ENCODE data around the gene BMPER. TPM values are rescaled to one million over a fixed set of nuclear protein-coding genes. Genes with fewer than 3 reads are reported as not detected.

The BMPER gene
- total and polyA plus RNA-seq, 7 experiments from 2014 or later = 0.37 to 0.81 (median 0.44) TPM; not detected in 4

DNA sequence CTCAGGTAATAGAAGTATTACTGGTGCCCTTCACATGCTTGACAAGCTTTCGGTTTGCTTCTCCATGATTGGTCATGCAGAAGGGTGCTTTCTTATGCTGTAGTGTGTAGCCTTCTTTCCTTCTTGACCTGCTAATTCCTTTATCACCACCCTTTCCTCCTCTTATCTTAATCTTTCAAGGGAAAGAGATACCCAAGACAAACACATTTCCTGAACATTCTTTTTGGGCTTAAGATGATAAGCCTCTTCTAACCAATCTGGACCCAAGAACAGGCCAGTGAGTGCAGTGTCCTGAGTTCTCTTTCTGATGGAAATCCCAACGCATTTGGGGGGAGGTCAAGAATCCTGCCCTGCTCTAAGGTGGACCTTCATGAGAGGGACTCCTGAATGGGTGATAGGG is 33.8 kb downstream of the BMPER start:
- Mint-ChIP-seq H3K27ac (no peak overlapping the region), H3K4me1 (no peaks in the 10 kb centered on the region), H3K9me3 (no peaks in the 10 kb centered on the region), H3K36me3 (no peaks in the 10 kb centered on the region), H3K27me3 (peaks cover 0 to 22% (median 13%) of the 10 kb centered on the region in 5 donors), H3K4me3 (no peak overlapping the region)
- Histone ChIP-seq H3K9me3 (ENCODE audit: control insufficient read depth in 2 of 3, low read length in 3 of 3) (no peaks in the 10 kb centered on the region), H3K4me3 (ENCODE audit: low read length) (no peak overlapping the region), H3K4me1 (ENCODE audit: control insufficient read depth in 2 of 2, insufficient read depth in 2 of 2, low read length in 2 of 2) (no peaks in the 10 kb centered on the region), H3K27ac (ENCODE audit: low read depth, low read length) (no peak overlapping the region), H3K27me3 (ENCODE audit: control insufficient read depth in 2 of 2, insufficient read depth in 2 of 2, low read length in 2 of 2) (no peaks in the 10 kb centered on the region), H3K36me3 (ENCODE audit: control insufficient read depth in 2 of 3, insufficient read depth in 3 of 3, low read length in 3 of 3) (no peaks in the 10 kb centered on the region)
- intact Hi-C loops (cut with micrococcal nuclease) = loop anchor here in 1 of 2 donors (10.0 kb wide), 1 partner anchor 1244 kb away; no protein-coding TSS in a partner anchor
- ChIA-PET POLR2A (no interaction called here), CTCF (no interaction called here)
- DNase-seq (no peak), ATAC-seq (no peak)

- intact Hi-C loops (cut with micrococcal nuclease) = no loop called here
Observed at GRCh38 chr7:33940503-33940902, 35.2 kb downstream of the BMPER start.

GRCh38 chr7:33941418-33941817 is 36.1 kb downstream of the BMPER start:
- ChIA-PET CTCF (no interaction called here), POLR2A (no interaction called here)
- Histone ChIP-seq H3K27me3 (ENCODE audit: control insufficient read depth in 2 of 2, insufficient read depth in 2 of 2, low read length in 2 of 2) (no peaks in the 10 kb centered on the region), H3K4me3 (ENCODE audit: low read length) (no peak overlapping the region), H3K27ac (ENCODE audit: low read depth, low read length) (no peak overlapping the region), H3K36me3 (ENCODE audit: control insufficient read depth in 2 of 3, insufficient read depth in 3 of 3, low read length in 3 of 3) (no peaks in the 10 kb centered on the region), H3K4me1 (ENCODE audit: control insufficient read depth in 2 of 2, insufficient read depth in 2 of 2, low read length in 2 of 2) (no peaks in the 10 kb centered on the region), H3K9me3 (ENCODE audit: control insufficient read depth in 2 of 3, low read length in 3 of 3) (no peaks in the 10 kb centered on the region)
- Mint-ChIP-seq H3K27me3 (peaks cover 0 to 31% (median 19%) of the 10 kb centered on the region in 5 donors), H3K4me3 (no peak overlapping the region), H3K4me1 (no peaks in the 10 kb centered on the region), H3K36me3 (no peaks in the 10 kb centered on the region), H3K9me3 (peaks cover 0 to 1% (median 0%) of the 10 kb centered on the region in 11 donors), H3K27ac (no peak overlapping the region)
- intact Hi-C loops (cut with micrococcal nuclease) = no loop called here
- ATAC-seq (no peak), DNase-seq (no peak)

More at GRCh38 chr7:33940503-33940902, 35.2 kb downstream of the BMPER start:
- POLR2A ChIA-PET = interaction anchor here (0.5 kb wide), 1 partner anchor 1451 kb away, joined by 3 read pairs; no protein-coding TSS in a partner anchor
- H3K9me3 Mint-ChIP-seq = no peaks in the 10 kb centered on the region
- H3K4me3 Mint-ChIP-seq = no peak overlapping the region
- H3K4me1 Mint-ChIP-seq = no peaks in the 10 kb centered on the region
- peaks cover 0 to 24% (median 12%) of the 10 kb centered on the region in 5 donors for H3K27me3 Mint-ChIP-seq
- Histone ChIP-seq H3K36me3 (ENCODE audit: control insufficient read depth in 2 of 3, insufficient read depth in 3 of 3, low read length in 3 of 3) (no peaks in the 10 kb centered on the region), H3K4me1 (ENCODE audit: control insufficient read depth in 2 of 2, insufficient read depth in 2 of 2, low read length in 2 of 2) (no peaks in the 10 kb centered on the region), H3K4me3 (ENCODE audit: low read length) (no peak overlapping the region), H3K9me3 (ENCODE audit: control insufficient read depth in 2 of 3, low read length in 3 of 3) (no peaks in the 10 kb centered on the region), H3K27ac (ENCODE audit: low read depth, low read length) (no peak overlapping the region), H3K27me3 (ENCODE audit: control insufficient read depth in 2 of 2, insufficient read depth in 2 of 2, low read length in 2 of 2) (no peaks in the 10 kb centered on the region)
- DNase-seq = no peak
- no peak for ATAC-seq
- no peaks in the 10 kb centered on the region for H3K36me3 Mint-ChIP-seq
- CTCF ChIA-PET = no interaction called here
- H3K27ac Mint-ChIP-seq = no peak overlapping the region

DNA sequence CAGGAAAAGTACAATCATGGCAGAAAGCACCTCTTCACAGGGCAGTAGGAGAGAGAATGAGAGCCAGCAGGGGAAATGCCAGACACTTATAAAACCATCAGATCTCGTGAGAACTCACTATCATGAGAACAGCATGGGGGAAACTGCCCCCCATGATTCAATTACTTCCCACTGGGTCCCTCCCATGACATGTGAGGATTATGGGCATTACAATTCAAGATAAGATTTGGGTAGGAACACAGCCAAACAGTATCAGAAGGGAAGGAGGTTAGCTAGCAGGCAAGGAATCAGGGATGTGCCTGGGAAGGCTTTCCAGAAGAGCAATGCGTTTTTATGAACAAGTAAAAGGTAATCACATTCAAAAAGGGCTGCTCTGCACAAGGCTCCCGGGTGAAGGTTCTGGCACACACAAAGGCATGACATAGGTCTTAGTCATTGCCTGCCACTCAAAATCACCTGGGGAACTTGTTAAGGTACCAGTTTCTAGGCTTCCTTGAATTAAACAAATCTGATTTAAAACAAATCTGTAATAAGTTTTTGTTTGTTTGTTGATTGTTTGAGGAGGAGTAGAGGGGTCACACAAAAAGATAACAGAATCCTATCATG is 40.9 kb downstream of the BMPER start:
- no peaks in the 10 kb centered on the region for H3K4me1 ChIP-seq (ENCODE audit: control insufficient read depth in 2 of 2, insufficient read depth in 2 of 2, low read length in 2 of 2)
- no peak overlapping the region for H3K4me3 ChIP-seq (ENCODE audit: low read length)
- no peaks in the 10 kb centered on the region for H3K36me3 ChIP-seq (ENCODE audit: control insufficient read depth in 2 of 3, insufficient read depth in 3 of 3, low read length in 3 of 3)
- ATAC-seq = no peak
- H3K9me3 ChIP-seq (ENCODE audit: control insufficient read depth in 2 of 3, low read length in 3 of 3) = no peaks in the 10 kb centered on the region
- ChIA-PET POLR2A (no interaction called here), CTCF (no interaction called here)
- H3K27ac ChIP-seq (ENCODE audit: low read depth, low read length) = no peak overlapping the region
- H3K27me3 ChIP-seq (ENCODE audit: control insufficient read depth in 2 of 2, insufficient read depth in 2 of 2, low read length in 2 of 2) = no peaks in the 10 kb centered on the region
- H3K4me3 Mint-ChIP-seq = no peak overlapping the region
- no peak for DNase-seq
- intact Hi-C loops (cut with micrococcal nuclease) = no loop called here
- peaks cover 0 to 15% (median 8%) of the 10 kb centered on the region in 5 donors for H3K27me3 Mint-ChIP-seq
- no peaks in the 10 kb centered on the region for H3K36me3 Mint-ChIP-seq
- no peak overlapping the region for H3K27ac Mint-ChIP-seq
- no peaks in the 10 kb centered on the region for H3K4me1 Mint-ChIP-seq
- peaks cover 0 to 1% (median 0%) of the 10 kb centered on the region in 11 donors for H3K9me3 Mint-ChIP-seq

DNA sequence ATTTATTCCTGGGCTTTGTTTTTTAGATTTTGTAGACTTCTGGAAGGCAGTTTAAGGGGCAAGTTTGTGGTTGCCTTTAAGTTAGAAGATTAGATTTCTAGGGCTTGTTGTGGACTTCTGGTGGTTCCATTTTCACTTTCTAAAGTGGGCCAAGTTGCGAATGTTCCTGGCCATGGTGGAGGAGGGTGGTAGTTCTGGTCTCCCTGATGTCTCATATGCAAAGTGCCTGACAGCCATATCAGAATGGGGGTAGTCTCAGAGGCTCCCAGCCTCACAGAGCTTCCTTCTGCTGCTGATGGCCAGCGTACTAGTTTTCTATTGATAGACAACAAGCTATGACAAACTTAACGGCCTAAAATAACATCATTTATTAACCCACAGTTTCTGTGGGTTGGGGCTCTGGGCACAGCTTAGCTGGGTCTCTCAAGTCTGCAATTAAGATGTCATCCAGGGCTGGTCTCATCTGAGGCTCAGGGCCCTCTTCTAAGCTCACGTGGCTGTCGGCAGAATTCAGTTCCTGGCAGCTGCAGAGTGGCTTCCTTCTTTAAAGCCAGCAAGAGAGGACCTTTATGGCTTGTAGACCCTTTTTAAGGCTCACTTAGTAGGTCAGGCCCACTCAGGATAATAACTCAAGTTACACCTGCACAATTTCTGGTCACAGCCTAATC is 44.8 kb downstream of the BMPER start:
- no peak overlapping the region for H3K27ac Mint-ChIP-seq
- DNase-seq = no peak
- CTCF ChIA-PET = interaction anchor here (1.1 kb wide), 1 partner anchor 19 kb away, joined by 3 read pairs; no protein-coding TSS in a partner anchor

DNA sequence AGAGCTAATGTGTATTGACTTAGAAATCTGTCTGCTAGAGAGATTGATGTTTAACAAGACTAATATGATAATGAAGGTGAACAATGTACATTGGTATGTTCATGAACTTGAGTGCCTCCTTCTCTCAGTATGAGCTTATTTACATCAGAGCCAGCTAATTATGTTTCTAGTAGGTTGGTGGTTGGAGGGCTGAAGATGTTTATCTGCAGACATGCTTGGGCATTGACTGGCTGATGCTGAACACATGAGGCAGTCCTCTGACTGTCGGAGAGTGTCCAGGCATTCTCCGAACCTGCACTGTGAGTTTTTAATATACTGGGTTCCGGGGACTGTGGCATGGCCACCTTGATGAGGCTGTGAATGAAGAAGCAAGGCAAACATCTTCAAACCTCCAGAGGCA is 47.5 kb downstream of the BMPER start:
- H3K4me1 Mint-ChIP-seq = no peaks in the 10 kb centered on the region
- Histone ChIP-seq H3K4me3 (ENCODE audit: low read length) (no peak overlapping the region), H3K9me3 (ENCODE audit: control insufficient read depth in 2 of 3, low read length in 3 of 3) (no peaks in the 10 kb centered on the region), H3K36me3 (ENCODE audit: control insufficient read depth in 2 of 3, insufficient read depth in 3 of 3, low read length in 3 of 3) (no peaks in the 10 kb centered on the region), H3K27ac (ENCODE audit: low read depth, low read length) (no peak overlapping the region), H3K4me1 (ENCODE audit: control insufficient read depth in 2 of 2, insufficient read depth in 2 of 2, low read length in 2 of 2) (no peaks in the 10 kb centered on the region), H3K27me3 (ENCODE audit: control insufficient read depth in 2 of 2, insufficient read depth in 2 of 2, low read length in 2 of 2) (no peaks in the 10 kb centered on the region)
- ATAC-seq (no peak), DNase-seq (no peak)
- intact Hi-C loops (cut with micrococcal nuclease) = no loop called here
- no peaks in the 10 kb centered on the region for H3K36me3 Mint-ChIP-seq
- H3K27ac Mint-ChIP-seq = no peak overlapping the region
- no peak overlapping the region for H3K4me3 Mint-ChIP-seq
- ChIA-PET CTCF (no interaction called here), POLR2A (no interaction called here)
- peaks cover 0 to 1% (median 0%) of the 10 kb centered on the region in 11 donors for H3K9me3 Mint-ChIP-seq
- peaks cover 0 to 17% (median 6%) of the 10 kb centered on the region in 5 donors for H3K27me3 Mint-ChIP-seq

More for the DNA sequence above, 44.8 kb downstream of the BMPER start:
- Histone ChIP-seq H3K9me3 (ENCODE audit: control insufficient read depth in 2 of 3, low read length in 3 of 3) (no peaks in the 10 kb centered on the region), H3K4me3 (ENCODE audit: low read length) (no peak overlapping the region), H3K4me1 (ENCODE audit: control insufficient read depth in 2 of 2, insufficient read depth in 2 of 2, low read length in 2 of 2) (no peaks in the 10 kb centered on the region), H3K27ac (ENCODE audit: low read depth, low read length) (no peak overlapping the region), H3K36me3 (ENCODE audit: control insufficient read depth in 2 of 3, insufficient read depth in 3 of 3, low read length in 3 of 3) (no peaks in the 10 kb centered on the region), H3K27me3 (ENCODE audit: control insufficient read depth in 2 of 2, insufficient read depth in 2 of 2, low read length in 2 of 2) (no peaks in the 10 kb centered on the region)
- peaks cover 0 to 1% (median 0%) of the 10 kb centered on the region in 11 donors for H3K9me3 Mint-ChIP-seq
- POLR2A ChIA-PET = no interaction called here
- H3K4me1 Mint-ChIP-seq = no peaks in the 10 kb centered on the region
- ATAC-seq = no peak
- intact Hi-C loops (cut with micrococcal nuclease) = no loop called here
- no peaks in the 10 kb centered on the region for H3K36me3 Mint-ChIP-seq
- H3K27me3 Mint-ChIP-seq = peaks cover 0 to 18% (median 8%) of the 10 kb centered on the region in 5 donors
- no peak overlapping the region for H3K4me3 Mint-ChIP-seq

DNA sequence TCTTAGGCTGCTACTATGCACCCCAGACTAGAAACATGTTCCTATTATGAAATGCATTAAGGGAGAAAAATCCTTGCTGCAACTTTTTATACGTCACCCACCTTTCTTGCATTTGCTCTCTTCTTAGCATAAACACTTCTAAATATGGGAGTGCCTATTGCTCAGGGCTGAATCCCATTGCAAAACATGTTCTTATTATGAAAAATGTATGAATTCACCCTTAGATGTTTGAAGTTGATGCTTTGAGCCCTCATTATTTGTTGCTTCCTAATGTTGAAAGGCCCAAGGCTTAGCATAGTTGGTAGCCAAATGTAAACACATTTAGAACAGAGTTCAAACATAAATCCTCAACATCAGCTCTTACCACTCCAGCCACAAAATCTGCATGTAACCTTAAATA is 52.8 kb downstream of the BMPER start:
- H3K4me1 Mint-ChIP-seq = no peaks in the 10 kb centered on the region
- POLR2A ChIA-PET = no interaction called here
- no peak for DNase-seq
- no peaks in the 10 kb centered on the region for H3K36me3 Mint-ChIP-seq
- intact Hi-C loops (cut with micrococcal nuclease) = no loop called here
- no peak for ATAC-seq
- Histone ChIP-seq H3K36me3 (ENCODE audit: control insufficient read depth in 2 of 3, insufficient read depth in 3 of 3, low read length in 3 of 3) (no peaks in the 10 kb centered on the region), H3K9me3 (ENCODE audit: control insufficient read depth in 2 of 3, low read length in 3 of 3) (no peaks in the 10 kb centered on the region), H3K4me1 (ENCODE audit: control insufficient read depth in 2 of 2, insufficient read depth in 2 of 2, low read length in 2 of 2) (no peaks in the 10 kb centered on the region), H3K27me3 (ENCODE audit: control insufficient read depth in 2 of 2, insufficient read depth in 2 of 2, low read length in 2 of 2) (no peaks in the 10 kb centered on the region), H3K27ac (ENCODE audit: low read depth, low read length) (no peak overlapping the region), H3K4me3 (ENCODE audit: low read length) (no peak overlapping the region)
- peaks cover 0 to 1% (median 0%) of the 10 kb centered on the region in 11 donors for H3K9me3 Mint-ChIP-seq
- H3K4me3 Mint-ChIP-seq = no peak overlapping the region
- CTCF ChIA-PET = no interaction called here
- H3K27ac Mint-ChIP-seq = no peak overlapping the region
- peaks cover 0 to 30% (median 17%) of the 10 kb centered on the region in 5 donors for H3K27me3 Mint-ChIP-seq

All from naive thymus-derived CD4-positive, alpha-beta T cell (primary cell).